ENCODE results near the gene ROR1.

The ROR1 gene

DNA sequence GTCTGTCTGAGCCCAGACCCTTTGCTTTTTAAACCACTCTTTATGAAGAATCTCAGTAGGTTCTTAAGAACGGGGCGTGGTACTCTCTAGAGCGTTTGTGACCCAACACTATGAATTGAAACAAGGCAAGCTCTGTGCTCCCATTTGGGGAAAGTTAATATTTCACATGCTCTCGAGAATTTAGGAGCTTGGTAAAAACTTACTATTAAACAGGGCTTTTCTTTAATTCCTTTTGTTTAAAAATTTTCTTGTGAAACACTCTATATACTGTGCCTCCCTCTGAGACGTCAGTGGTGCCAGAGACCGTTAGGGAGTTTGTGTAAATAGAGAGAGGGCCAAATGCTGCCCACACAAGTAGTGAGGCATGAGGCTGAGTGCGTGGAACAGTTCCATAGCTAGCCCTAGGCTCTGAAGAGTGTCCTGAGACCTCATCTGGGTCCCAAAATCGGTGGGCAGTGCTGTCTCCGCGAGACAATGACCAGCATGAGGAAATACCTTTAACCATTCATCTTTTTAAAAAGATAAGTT is 144.7 kb downstream of the ROR1 start:
- TF ChIP-seq, protein P1, sequence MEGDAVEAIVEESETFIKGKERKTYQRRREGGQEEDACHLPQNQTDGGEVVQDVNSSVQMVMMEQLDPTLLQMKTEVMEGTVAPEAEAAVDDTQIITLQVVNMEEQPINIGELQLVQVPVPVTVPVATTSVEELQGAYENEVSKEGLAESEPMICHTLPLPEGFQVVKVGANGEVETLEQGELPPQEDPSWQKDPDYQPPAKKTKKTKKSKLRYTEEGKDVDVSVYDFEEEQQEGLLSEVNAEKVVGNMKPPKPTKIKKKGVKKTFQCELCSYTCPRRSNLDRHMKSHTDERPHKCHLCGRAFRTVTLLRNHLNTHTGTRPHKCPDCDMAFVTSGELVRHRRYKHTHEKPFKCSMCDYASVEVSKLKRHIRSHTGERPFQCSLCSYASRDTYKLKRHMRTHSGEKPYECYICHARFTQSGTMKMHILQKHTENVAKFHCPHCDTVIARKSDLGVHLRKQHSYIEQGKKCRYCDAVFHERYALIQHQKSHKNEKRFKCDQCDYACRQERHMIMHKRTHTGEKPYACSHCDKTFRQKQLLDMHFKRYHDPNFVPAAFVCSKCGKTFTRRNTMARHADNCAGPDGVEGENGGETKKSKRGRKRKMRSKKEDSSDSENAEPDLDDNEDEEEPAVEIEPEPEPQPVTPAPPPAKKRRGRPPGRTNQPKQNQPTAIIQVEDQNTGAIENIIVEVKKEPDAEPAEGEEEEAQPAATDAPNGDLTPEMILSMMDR (conservative IDR thresholded peaks at IDR 0.05; ENCODE audit: low read depth, low read length), result no peak
- no peak overlapping the region for H3K4me3 ChIP-seq (ENCODE audit: low read depth, low read length)
- DNase-seq (ENCODE audit: low read depth), result no peak

GRCh38 chr1:63920154-63921117 is 146.6 kb downstream of the ROR1 start:
- H3K4me3 ChIP-seq (ENCODE audit: low read depth, low read length), result no peak overlapping the region
- peak; percentile 91 for DNase-seq (ENCODE audit: low read depth)
- TF ChIP-seq, protein P1 (conservative IDR thresholded peaks at IDR 0.05; ENCODE audit: low read depth, low read length), result peak; percentile 62

DNA sequence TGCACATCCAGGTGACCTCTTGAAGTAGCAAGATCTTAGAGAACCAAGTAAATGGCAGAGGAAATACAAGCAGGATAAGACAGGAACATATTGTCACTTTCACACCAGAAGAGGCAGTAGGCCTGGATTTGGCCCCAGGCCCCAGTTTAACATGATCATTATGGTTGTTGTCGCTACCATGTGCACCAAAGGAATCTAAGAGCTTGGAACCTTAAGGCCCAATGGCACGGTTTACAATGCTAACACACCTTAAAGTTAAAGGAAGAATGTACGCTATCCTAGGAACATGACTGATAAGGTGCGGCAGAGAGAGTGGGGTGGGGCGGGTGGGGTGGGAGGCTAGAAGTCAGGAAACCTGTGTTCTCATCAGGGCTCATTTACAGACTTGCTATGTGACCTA is 147.5 kb downstream of the ROR1 start:
- TF ChIP-seq, protein P1 (conservative IDR thresholded peaks at IDR 0.05; ENCODE audit: low read depth, low read length), result no peak
- H3K4me3 ChIP-seq (ENCODE audit: low read depth, low read length), result no peak overlapping the region
- DNase-seq (ENCODE audit: low read depth), result no peak

DNA sequence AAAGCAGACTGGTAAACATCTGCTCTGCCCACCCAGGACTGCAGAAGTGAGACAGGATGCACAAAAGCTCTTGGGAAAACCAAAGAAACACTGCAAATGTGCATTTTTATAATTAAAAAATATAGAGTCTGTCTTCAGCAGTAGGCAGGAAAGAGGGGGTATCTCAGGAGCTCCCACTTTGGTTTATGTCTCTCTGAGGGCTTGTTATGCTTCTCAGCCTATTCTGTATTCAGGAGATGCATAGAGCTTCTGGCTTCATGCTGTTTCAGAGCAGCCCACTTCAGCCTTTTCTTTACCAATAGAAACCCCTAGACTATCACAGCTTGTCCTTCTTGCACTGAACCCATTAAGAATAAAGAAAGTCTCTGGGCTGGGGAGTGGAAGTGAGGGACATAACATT is 148.0 kb downstream of the ROR1 start:
- TF ChIP-seq, protein P1 (conservative IDR thresholded peaks at IDR 0.05; ENCODE audit: low read depth, low read length), result no peak

DNA sequence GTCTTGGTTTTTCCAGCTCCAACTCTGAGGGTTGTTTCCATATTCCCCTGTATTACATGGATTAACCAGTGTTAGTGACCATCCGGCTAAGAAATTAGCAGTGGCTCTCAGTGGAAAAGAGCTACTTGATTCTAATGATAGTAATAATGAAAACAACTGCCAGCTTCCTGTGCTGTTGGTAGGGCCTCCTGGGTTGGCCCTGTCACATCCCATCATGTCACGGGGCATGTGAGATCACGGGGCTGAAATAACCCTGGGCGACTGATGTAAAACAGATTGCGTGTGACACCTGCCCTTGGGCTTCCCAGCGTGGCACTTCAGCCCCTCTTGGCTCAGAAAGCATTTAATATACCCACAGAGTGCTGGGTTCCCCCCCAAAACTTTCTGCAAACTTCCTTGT is 149.0 kb downstream of the ROR1 start:
- TF ChIP-seq, protein P1 (conservative IDR thresholded peaks at IDR 0.05; ENCODE audit: low read depth, low read length), result no peak
- no peak overlapping the region for H3K4me3 ChIP-seq (ENCODE audit: low read depth, low read length)
- no peak for DNase-seq (ENCODE audit: low read depth)

More for the DNA sequence above, 148.0 kb downstream of the ROR1 start:
- no peak overlapping the region for H3K4me3 ChIP-seq (ENCODE audit: low read depth, low read length)
- no peak for DNase-seq (ENCODE audit: low read depth)

DNA sequence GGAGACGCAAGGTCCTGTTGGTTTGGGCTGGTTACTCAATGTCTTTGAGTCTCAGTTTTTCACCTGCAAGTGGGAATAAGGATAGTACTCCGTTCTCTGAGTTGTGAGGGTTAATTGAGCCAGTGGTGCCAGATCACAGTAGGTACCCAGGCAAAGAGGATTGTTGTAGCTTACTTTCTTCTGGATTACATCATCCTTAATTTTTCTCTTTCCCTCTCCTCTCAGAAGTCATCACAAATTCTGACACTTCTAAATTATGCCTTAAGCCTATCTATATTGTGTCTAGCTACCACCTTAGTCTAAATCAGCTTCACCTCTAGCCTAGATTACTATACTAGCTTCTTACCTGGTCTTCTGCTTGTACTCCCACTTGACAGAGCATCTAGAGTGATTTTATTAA is 149.5 kb downstream of the ROR1 start:
- no peak overlapping the region for H3K4me3 ChIP-seq (ENCODE audit: low read depth, low read length)
- TF ChIP-seq, protein P1 (conservative IDR thresholded peaks at IDR 0.05; ENCODE audit: low read depth, low read length), result no peak
- no peak for DNase-seq (ENCODE audit: low read depth)

All from choroid plexus epithelial cell (primary cell).